ENCODE measurements around the gene SMOC2. TPM values are rescaled to one million over a fixed set of nuclear protein-coding genes. Genes with fewer than 3 reads are reported as not detected.

Gene SMOC2
- total and polyA plus RNA-seq, 4 donors, result 1.3 to 6.4 (median 4.6) TPM

DNA sequence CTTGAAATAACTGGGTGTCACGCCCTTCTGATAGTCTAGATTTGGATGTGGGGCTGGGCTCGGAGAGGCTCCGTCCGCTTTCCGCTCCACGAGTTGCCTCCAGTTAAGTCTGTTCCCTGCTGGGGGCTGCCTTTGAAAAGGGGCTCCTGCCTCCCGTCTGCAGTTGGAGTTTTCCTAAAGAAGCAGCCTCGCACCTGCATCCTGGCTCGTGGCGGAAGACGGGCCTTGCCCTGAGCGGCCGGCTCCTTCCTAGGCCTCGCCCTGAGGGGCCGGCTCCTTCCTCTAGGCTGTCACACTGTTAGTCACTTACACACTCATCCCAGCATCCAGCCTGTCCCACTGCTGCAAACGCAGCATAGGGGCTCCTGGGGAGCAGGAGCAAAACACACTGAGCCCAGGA is 74.4 kb downstream of the SMOC2 start:
- no peak for DNase-seq
- H3K4me3 ChIP-seq, result no peak overlapping the region
- H3K36me3 ChIP-seq (ENCODE audit: control insufficient read depth in 4 of 4, insufficient read depth in 4 of 4, low read length in 4 of 4), result no peaks in the 10 kb centered on the region
- WGBS, 2 donors, result 64 to 73% methylated on average over 16 of the region's 16 CpGs
- H3K27ac ChIP-seq (ENCODE audit: low read depth in 1 of 2, low read length in 1 of 2), result no peak overlapping the region
- TF ChIP-seq, protein P1, sequence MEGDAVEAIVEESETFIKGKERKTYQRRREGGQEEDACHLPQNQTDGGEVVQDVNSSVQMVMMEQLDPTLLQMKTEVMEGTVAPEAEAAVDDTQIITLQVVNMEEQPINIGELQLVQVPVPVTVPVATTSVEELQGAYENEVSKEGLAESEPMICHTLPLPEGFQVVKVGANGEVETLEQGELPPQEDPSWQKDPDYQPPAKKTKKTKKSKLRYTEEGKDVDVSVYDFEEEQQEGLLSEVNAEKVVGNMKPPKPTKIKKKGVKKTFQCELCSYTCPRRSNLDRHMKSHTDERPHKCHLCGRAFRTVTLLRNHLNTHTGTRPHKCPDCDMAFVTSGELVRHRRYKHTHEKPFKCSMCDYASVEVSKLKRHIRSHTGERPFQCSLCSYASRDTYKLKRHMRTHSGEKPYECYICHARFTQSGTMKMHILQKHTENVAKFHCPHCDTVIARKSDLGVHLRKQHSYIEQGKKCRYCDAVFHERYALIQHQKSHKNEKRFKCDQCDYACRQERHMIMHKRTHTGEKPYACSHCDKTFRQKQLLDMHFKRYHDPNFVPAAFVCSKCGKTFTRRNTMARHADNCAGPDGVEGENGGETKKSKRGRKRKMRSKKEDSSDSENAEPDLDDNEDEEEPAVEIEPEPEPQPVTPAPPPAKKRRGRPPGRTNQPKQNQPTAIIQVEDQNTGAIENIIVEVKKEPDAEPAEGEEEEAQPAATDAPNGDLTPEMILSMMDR (IDR thresholded peaks at IDR 0.05; ENCODE audit: control extremely low read depth, extremely low read depth), result no peak
- H3K4me1 ChIP-seq (ENCODE audit: control insufficient read depth in 5 of 5, insufficient read depth in 5 of 5, low read length in 5 of 5), result peaks cover 0 to 6% (median 4%) of the 10 kb centered on the region in 5 donors
- H3K9me3 ChIP-seq (ENCODE audit: control insufficient read depth in 4 of 4, insufficient read depth in 3 of 4, low read length in 3 of 4), result peaks cover 0 to 3% (median under 1%) of the 10 kb centered on the region in 4 donors
- peaks cover 0 to 13% (median 12%) of the 10 kb centered on the region in 3 donors for H3K27me3 ChIP-seq (ENCODE audit: control insufficient read depth in 3 of 3, insufficient read depth in 3 of 3, low read length in 2 of 3)
- no peak overlapping the region for H3K9ac ChIP-seq (ENCODE audit: insufficient read depth in 1 of 2, low read length in 2 of 2)
- ATAC-seq (ENCODE audit: insufficient read depth, low FRiP score), result no peak

DNA sequence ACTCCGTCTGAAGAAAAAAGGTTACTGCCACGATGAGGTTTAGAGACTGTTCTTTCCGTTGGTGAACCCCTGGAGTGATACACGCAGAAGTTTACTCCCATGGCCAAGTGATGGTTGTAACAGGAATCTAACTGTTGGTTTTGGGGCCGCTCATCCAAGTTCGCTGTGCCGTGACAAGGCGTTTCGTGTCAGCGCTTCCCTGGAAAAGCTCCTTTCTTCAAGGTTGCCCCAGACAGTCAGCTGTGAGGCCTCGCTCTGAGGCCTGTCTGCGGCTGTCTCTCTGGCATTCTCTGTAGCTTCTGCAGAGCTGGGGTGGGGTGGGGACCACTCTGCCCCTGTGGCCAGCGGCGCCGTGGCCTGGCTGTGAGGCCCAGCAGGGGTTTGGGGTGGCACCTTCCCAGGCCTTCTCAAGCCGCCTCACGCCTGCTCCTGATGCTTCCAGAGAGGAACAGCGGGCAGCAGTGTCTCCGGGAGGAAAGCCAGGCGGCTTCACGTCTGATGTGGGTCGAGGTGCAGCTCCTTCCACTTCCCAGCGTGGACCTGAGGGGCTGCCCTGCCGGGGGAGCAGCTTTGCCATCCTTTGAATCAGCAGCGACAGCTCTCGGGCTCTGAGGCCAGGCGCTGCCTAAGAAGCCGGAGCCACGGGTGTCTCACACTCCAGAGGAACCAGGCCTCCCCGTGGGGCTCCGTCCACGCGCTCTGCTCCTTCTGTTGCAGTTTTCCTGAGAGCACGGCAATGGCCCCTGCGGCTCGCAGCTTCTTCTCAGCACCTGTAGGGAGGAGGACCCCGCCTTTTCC is 76.2 kb downstream of the SMOC2 start:
- H3K27ac ChIP-seq (ENCODE audit: low read depth in 1 of 2, low read length in 1 of 2), result no peak overlapping the region
- H3K4me1 ChIP-seq (ENCODE audit: control insufficient read depth in 5 of 5, insufficient read depth in 5 of 5, low read length in 5 of 5), result peaks cover 0 to 6% (median 4%) of the 10 kb centered on the region in 5 donors
- ATAC-seq (ENCODE audit: insufficient read depth, low FRiP score) (no peak), DNase-seq (no peak)
- peaks cover 0 to 3% (median under 1%) of the 10 kb centered on the region in 4 donors for H3K9me3 ChIP-seq (ENCODE audit: control insufficient read depth in 4 of 4, insufficient read depth in 3 of 4, low read length in 3 of 4)
- 89% methylated on average over 37 of the region's 37 CpGs for WGBS, 2 donors
- TF ChIP-seq, protein P1 (IDR thresholded peaks at IDR 0.05; ENCODE audit: control extremely low read depth, extremely low read depth), result no peak
- no peak overlapping the region for H3K4me3 ChIP-seq
- no peaks in the 10 kb centered on the region for H3K36me3 ChIP-seq (ENCODE audit: control insufficient read depth in 4 of 4, insufficient read depth in 4 of 4, low read length in 4 of 4)
- no peak overlapping the region for H3K9ac ChIP-seq (ENCODE audit: insufficient read depth in 1 of 2, low read length in 2 of 2)
- peaks cover 0 to 12% (median 7%) of the 10 kb centered on the region in 3 donors for H3K27me3 ChIP-seq (ENCODE audit: control insufficient read depth in 3 of 3, insufficient read depth in 3 of 3, low read length in 2 of 3)

DNA sequence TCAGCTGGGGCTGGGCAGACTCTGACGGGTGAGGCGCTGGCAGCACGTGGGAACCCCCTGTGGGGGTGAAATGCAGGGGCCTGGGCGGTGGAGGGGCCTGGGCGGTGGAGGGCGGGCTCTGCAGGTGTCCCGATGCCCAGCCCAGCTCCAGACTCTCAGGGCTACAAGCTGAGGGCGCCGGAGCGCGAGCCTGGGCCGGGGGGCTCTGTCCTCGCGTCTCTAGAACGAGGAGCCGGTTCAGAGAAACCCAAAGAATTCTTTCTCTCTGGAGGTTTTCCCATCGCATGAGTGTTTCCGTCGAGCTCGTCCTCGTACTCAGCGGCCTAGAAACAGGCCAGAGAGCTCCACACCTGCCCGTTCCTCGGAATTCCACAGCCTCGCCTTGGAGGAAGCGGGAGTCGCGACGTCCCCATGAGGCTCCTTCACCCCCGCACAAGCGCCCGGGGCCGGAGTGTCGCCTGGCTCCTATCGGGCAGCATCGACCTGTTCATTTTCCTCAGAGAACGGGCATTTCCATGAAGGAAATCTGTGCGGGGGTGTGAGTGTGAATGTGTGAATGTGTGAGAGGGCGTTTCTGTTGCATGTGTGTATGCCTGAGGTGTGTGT is 76.9 kb downstream of the SMOC2 start:
- Histone ChIP-seq H3K9me3 (ENCODE audit: control insufficient read depth in 4 of 4, insufficient read depth in 3 of 4, low read length in 3 of 4) (peaks cover 0 to 3% (median under 1%) of the 10 kb centered on the region in 4 donors), H3K4me3 (no peak overlapping the region), H3K36me3 (ENCODE audit: control insufficient read depth in 4 of 4, insufficient read depth in 4 of 4, low read length in 4 of 4) (no peaks in the 10 kb centered on the region), H3K4me1 (ENCODE audit: control insufficient read depth in 5 of 5, insufficient read depth in 5 of 5, low read length in 5 of 5) (peaks cover 0 to 6% (median 4%) of the 10 kb centered on the region in 5 donors), H3K27me3 (ENCODE audit: control insufficient read depth in 3 of 3, insufficient read depth in 3 of 3, low read length in 2 of 3) (peaks cover 0 to 12% (median 6%) of the 10 kb centered on the region in 3 donors), H3K9ac (ENCODE audit: insufficient read depth in 1 of 2, low read length in 2 of 2) (no peak overlapping the region), H3K27ac (ENCODE audit: low read depth in 1 of 2, low read length in 1 of 2) (no peak overlapping the region)
- ATAC-seq (ENCODE audit: insufficient read depth, low FRiP score), result no peak
- 85 to 86% methylated on average over 39 of the region's 39 CpGs for WGBS, 2 donors
- TF ChIP-seq, protein P1 (IDR thresholded peaks at IDR 0.05; ENCODE audit: control extremely low read depth, extremely low read depth), result no peak
- DNase-seq, result no peak

Data from lung (tissue), 12 donors.